HG02852 (cell line): ENCODE data around the gene HMGN3.
A peak's percentile ranks its signal among the peaks of the same experiment; 100 is the strongest.

Source experiments
- ATAC-seq: cut with Tn5 transposase; IDR thresholded peaks from one replicate; pipeline ENCODE4 v1.9.1; 2021; ENCODE audit warnings: mild to moderate bottlenecking, moderate library complexity; ENCODE audit not compliant: unreplicated experiment

Gene HMGN3

DNA sequence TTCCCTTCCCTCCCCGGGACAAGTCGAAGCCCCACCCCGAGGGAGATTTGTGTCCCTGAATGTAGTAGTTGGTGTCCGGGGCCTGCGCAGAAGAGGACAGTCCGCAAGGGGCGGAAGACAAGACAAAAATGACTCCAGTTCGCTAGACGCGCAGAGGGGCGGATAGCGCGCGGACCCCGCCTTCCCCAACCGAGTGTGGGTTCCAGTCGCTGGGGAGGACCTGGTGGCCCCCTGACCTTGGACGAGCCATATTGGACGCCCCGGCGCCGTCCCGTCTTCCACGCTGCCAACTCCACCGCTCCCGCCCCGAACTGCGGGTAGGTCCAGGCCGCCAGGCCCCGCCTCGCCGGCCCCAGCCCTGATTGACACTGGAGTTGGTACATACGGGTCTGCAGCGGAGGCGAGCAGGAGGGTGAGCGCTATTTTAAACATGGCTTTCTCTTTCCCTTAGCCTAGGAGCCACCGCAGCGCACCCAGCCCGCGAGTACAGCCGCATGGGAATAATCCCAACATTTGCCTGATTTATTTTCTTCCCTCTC is 802 bp downstream of the HMGN3 start:
- ATAC-seq, result peak; percentile 63

DNA sequence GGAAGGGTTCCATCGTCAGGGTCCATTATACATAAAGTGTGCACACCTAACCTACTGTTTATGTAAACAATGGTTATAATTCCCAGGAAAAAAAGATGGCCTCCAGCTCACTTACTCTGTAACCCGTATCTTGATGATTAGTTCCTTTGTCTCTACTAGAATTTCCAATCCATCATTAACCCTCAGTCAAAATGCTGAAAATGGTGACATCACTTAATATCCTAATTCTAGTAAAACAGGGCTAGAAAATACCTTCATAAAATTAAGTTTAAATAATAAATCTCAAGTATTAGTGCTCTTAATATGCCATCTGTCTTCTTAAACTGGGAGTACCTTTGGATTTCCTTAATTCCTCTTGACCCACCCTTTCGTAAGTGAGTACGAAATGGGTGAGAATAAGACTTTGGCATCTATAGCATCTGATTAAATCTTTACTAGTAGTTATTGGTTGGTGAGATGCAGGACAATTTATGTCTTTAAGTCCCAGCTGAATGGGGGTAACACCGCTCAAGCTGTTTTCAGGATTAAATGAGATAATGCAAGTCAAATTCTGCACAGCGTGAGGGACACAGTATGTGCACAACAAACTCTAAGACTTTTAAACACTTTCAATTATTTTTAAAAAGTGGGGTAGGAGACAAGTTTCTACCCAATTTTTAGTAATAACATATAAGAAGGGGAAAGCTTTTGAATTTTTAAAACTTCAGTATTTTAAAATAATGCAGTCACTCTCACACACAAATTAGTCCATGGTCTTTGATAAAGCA is 1.6 kb downstream of the HMGN3 start:
- no peak for ATAC-seq

DNA sequence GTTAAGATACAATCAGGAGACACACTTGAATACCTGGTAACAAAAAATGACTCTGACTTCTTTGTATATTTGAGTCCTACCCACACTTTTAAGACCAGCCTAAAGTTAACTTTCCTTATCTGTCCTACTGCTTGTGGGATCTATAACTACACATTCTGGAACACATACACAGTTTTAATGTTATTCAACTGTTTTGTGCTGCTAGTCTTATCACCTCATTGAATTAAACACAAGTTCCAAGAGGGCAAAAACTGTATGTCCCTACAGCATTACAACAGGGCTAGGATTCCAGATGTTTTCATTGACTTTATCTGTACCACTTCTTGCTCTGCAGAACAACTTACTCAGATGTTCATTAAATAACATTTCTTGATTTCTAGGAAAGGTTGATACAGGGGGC is 2.8 kb downstream of the HMGN3 start:
- no peak for ATAC-seq

DNA sequence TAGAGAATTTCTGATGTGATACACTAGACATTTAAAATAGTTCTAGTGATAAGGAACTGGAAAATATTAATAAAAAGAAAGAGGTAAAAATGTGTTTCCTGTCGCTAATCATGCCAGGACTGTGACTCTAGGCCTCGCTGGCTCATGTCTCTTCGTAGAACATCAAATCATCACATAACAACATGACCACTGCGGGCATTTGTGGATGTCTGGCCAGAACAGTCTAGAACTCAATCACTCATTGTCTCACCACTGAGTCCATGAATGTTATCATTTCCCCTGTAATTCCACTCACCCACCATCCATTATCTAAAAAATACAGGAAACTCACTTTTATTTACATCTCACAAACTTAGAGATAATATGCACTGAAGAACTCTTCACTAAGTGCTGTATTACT is 3.4 kb downstream of the HMGN3 start:
- ATAC-seq, result no peak

DNA sequence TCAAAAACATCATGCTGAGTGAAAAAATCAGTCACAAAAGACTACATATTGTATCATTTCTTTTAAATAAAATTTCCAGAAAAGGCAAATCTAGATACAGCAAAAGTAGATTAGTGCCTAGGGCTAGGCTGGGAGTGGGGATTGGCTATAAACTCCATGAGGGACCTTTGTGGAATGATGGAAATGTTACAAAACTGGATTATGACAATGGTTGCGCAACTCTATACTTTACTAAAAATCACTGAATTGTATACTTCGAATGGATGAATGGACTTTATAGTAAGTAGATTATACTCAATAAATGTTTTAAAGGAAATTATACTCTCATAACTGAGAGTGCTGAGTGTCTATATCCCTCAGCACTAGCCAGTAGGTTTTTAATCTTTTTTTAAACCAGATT is 4.3 kb downstream of the HMGN3 start:
- ATAC-seq, result no peak

DNA sequence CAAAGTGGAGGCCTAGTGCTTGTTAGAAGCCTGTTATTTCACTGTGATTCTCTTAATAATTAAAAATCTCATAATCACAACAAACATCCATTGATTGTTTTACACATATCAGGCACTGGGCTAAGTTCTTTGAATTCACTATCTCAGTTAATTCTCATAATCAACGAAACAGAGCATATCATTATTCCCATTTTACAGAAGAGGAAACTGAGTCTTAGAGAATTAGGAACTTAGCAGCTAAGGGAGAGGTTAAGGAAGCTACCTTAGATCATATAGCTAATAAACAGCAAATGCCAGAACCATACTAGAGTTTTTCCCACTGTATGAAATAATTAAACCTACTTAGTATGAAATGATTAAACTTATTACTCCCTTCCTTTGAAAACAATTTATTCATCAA is 7.0 kb downstream of the HMGN3 start:
- ATAC-seq, result no peak

DNA sequence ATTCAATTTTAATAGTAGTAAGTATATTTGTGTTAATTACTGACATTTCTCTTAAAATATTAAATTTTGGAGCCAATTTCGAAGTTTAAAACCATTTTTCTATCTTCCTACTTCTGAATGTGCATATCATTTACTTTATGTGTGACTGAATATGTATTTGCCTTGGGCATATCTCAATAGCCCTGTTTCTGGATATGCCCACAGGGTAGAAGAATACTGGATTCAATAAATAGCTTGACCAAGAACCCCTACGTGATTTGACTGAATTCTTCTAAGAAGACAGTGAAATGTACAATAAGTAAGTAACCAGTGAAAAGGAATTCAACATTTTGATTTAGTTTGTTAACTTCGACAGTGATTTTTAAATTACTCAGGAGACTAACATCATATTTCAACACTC is 7.8 kb downstream of the HMGN3 start:
- no peak for ATAC-seq

DNA sequence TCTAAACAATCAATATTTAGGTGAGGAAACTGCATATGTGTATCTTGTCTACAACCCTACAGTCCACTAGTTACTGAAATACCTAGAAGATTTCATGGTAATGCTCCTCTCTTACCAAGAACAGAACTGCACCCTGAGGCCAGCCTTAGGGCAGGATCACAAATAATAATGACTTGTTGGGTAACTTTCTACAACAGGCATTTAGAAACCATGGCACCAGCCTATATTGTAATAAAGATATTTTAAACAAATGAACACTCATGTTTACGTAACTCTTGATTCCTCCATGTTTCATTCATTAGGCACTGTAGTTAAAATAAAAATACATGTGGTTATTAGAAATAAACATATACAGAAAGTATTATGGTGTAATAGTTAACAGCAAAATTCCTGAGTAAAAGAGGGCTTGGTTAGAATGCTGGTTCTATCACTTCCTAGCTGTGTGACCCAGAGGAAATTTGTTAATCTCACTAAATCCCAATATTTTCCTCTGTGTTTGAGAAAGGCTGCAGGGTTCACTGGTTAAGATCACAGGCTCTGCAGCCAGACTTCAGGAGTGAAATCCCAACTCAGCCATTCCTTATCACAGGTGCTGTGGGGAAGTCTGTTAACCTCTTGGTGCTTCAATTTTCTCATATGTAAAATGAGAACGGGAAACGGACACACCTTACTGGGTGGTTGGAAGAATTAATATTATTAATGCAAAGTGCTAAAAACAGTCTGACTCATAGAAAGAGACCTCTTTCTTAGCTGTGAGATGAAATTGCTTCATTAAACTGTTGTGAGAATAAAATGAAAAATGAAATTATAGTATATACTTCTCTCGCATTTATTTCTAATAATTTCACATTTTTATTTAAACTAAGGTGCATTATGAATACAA is 8.5 kb downstream of the HMGN3 start:
- ATAC-seq, result no peak

DNA sequence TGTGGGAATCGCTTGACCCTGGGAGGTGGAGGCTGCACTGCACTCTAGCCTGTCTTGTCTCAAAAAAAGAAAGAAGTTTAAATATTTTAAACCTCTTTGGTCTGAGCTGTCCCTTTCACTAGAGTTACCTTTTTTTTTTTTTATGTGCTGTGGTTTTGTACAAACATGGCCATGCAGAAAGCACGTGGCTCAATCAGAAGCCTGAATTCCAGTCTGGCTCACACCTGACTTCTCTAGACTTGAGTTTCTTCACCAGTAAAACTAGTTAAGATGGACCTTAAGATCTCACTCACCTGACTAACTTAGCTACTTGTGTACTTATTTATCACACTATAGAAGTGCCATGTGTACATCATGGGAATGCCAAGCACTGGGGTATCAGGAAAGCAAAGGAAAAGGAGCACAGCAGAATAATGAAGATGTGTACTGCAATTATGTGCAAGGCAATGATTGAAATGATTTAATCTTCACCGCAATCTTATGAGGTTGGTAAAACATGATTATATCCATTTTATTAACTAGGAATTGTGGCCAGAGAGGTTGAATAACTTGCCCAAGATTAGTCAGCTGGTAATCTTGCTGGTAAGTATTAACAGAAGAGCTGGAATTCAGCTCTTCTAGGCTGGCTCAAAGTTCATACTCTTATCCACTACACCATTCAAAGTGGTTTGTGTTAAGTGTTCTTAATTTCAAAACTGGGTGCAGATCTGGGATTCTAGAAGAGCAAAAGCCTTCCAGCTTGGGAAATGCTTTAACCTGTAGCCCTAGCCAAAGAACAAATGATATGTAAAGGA is 10.7 kb downstream of the HMGN3 start:
- no peak for ATAC-seq

DNA sequence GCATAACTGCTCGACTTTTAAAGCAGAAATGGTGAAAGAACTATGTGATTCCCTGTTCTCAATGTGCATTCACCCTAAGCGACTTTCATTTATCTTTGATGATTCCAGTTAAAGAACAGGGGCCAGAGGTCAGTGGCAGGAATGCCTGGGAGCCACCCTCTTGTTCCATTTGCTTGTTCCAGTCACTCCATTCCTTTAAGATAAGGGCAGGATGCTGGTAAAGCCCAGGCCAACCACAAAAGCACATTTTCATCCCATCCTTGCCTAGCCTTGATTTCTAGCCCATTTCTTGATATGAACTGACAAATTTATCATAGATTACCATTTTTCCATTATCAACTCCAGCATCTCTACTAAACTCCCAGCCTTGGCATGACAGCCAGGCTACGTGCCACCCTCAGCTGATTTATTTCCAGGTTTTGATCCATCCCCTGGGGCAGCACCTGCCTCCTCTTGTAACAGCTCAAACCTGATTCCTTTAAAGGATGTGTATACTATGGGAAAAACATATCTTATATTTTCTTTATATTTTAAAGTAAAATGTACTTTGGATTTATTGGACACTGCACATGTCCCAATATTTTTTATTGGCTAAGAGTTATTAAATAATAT is 19.2 kb downstream of the HMGN3 start:
- ATAC-seq, result no peak

DNA sequence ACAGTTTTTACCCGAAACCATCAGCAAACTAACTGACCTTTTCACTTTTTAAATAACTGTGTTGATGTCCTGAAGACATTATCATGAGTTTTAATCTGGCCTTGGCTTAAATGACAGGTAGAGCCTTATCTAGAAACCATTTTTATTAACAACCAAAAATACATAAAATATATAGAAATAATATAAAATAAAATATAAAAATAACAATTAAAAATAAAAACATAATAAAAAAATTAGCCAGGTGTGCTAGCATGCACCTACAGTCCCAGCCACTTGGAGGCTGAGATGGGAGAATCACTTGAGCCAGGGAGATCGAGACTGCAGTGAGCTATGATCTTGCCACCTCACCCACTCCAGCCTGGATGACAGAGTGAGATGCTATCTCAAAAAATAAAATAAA is 21.6 kb downstream of the HMGN3 start:
- no peak for ATAC-seq

DNA sequence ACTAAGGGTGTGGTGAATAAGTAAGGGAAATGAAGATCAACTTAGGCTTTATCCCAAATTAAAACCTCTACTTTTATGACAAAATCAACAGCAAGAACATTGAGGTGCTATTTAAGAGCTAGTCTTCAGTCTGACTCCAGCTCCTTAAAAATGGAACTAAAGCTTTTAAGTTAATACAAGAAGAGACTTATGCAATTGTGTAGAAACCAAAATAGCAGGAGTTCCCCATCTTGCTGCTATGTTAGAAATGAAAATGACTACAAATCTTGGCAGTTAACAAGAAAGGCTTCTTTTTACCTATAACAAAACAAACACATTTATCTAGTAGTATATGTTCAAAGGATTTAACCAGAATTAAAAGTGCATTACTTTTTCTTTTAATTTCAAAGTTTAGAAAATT is 25.7 kb downstream of the HMGN3 start:
- no peak for ATAC-seq

DNA sequence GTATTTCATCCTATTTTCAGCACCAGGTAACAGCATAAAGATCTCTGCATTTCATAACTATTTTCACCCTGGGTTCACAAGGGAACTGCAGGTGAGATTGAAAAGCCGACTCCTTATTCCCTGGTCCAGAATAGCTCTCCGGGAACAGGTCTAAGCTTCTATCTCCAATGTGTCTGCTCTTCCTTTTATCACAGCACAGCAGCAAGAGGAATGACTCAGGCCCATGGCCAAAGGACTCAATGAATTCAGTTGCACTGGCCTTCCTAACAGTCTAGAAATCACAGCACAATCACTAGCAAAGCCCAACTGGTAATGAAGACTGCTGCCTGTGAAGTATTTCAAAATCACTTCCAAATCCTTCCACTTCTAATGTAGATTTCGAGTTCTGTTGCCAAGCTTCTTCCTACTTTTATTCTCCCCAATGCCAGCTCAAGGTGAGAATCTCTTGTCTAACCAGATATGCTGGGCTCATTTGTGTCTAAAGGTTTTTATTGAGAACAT is 30.7 kb downstream of the HMGN3 start:
- ATAC-seq, result no peak

DNA sequence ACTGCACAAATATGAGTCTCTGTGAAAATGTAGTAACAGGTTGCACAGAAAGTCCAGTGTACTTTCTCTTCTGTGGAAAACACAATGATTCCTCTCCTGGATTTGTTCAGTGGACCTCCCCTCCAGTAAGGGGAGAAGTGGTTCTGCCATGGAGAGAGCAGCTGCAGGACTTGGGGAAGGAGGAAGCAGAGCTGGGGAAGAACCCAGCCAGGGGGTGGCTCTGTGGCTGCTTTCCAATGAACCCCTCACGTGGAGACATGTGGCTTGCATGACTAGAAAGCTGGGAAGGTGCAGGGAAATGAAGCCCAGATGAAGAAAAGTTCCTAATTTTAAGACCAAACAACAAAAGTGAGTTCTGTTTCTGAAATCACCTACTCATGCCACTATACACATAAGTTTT is 31.9 kb downstream of the HMGN3 start:
- ATAC-seq, result no peak

DNA sequence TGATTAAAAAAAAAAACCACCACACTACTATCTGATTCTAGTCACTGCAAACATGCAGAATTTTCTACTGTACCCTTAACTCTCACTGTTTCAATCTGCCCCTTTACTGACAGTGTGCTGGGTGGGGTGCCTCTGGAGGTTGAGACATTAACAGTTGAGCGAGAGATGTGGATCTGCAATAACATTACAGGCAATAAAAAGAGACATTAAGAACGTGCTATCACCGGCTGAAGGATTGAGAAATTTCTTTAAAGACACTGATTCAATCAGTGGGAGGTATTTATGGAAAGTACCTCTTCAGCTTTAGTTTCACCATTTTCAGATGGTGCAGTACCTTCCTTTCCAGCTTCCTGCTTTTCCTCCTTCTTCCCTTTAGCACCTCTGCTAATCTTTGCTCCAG is 32.5 kb downstream of the HMGN3 start:
- no peak for ATAC-seq

DNA sequence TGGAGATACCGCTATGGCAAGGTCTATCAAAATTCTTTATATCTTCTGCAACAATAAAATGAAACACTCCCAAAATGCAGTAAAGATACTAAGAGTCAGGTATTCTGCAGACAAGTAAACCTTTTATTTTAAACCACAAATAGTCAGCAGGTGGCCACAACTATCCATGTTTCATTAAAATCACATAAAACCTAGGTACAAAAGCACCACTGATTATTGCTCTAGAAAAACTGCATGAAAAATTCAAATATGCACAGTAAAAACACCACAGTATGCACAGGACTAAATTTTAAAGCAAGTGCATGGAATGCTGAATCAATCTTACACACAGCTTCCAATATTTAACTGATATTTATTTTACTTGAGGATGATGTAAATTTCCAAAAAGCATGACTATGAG is 33.3 kb downstream of the HMGN3 start:
- ATAC-seq, result no peak

DNA sequence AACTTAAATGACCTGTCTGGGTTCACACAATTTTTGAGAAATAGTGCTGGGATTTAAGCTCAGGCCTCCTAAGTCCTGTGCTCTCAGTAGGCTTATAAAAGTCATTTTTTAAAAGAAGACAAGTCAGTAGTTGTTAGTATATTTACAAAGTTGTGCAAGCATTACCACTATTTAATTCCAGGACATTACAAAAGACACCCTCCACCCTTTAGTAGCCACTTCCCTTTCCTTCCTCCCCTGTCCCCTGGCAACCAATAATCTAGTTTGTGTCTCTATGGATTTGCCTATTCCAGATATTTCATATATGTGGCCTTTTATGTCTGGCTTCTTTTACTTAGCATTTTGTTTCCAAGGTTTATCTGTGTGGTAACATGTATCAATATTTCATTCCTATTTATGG is 37.6 kb downstream of the HMGN3 start:
- ATAC-seq, result no peak

DNA sequence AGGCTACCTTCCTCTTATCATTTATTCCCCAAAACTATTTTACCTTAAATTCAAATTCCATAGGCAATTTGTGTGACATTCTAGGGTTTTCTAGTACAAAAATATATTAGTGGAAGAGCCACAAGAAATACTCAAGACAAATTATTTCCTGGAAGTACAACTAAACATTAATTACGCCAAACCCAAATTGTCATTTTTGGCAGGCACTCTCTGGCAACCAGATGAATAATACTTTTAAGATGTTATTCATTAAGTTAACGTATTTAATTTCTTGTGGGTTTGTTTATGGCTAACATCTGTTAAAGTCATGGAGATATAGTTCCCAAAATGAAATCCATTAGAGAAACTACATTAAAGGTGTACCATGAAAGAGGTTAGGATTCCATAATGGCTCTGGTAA is 40.5 kb downstream of the HMGN3 start:
- ATAC-seq, result no peak

DNA sequence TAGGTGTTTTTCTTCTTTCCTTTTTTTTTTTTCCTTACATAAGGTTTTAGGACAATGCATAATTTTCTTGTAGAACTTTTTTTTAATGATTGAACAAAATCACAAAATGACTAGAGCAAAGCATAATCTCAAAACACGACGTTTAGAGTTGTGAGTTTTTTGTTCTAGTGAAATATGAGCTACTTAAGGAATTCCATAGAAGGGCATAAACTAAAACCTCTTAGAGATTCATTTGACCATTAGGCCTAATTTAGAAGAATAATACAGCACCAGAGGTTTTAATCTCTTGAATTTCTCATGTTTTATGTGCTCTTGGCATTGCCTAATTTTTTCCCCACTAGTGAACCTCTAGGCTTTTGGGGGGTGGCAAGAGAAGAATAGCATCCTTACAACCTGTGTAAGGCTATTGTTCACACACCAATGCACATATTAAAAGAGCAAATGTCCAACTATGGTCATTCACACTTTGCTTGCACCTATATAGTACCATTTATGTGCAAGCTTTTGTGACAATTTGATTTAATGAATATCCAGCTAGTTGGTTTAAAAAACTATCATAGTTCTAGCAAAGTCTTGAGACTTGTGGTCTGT is 44.6 kb downstream of the HMGN3 start:
- ATAC-seq, result no peak

DNA sequence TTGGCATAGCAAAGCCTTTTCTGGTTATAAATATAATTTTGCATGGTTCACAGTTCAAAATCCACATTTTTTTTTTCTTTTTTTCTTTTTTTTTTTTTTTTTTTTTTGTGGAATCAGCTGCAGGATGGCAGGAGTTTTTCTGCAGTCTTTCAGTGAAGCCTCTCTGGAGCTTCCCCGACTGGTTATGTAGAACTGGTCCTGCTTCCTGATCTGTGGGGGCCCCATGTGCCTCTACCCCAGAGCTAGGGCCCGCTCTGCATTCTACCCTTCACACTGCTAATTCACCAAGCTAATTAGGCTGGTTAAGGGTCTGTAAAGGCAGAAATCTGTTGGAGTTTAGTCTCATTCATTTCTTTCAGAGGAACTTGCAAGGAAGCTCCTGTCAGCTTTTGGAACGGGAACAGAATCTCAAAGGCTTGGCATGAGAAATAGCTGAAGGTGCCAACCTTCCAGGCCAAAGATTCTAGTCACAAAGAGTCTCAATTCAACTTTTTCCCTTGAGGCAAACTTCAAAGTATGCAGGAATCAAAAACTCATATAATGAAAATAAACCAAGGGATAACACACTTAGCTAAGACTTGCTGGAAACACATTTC is 45.5 kb downstream of the HMGN3 start:
- ATAC-seq, result no peak
